A673 (cell line): Measurements from ENCODE around the gene GRN.

Source experiments
- EZH2 ChIP-seq: fragments of 200-600 bp; sonication (generic); IDR thresholded peaks from 2 replicates; pipeline ENCODE4 v1.6.1; 2017; ENCODE audit warnings: borderline replicate concordance, low read depth, mild to moderate bottlenecking, mixed read lengths, antibody characterized with exemption, low read length; ENCODE audit not compliant: poor library complexity, severe bottlenecking
- TF ChIP-seq, protein P1 (sequence below): fragments of 300-800, 200-600 bp; sonication (generic); conservative IDR thresholded peaks from 2 replicates; pipeline ENCODE4 v1.5.1; 2017; ENCODE audit warnings: low read depth, mild to moderate bottlenecking, antibody characterized with exemption, low read length, moderate library complexity, mixed read lengths

DNA sequence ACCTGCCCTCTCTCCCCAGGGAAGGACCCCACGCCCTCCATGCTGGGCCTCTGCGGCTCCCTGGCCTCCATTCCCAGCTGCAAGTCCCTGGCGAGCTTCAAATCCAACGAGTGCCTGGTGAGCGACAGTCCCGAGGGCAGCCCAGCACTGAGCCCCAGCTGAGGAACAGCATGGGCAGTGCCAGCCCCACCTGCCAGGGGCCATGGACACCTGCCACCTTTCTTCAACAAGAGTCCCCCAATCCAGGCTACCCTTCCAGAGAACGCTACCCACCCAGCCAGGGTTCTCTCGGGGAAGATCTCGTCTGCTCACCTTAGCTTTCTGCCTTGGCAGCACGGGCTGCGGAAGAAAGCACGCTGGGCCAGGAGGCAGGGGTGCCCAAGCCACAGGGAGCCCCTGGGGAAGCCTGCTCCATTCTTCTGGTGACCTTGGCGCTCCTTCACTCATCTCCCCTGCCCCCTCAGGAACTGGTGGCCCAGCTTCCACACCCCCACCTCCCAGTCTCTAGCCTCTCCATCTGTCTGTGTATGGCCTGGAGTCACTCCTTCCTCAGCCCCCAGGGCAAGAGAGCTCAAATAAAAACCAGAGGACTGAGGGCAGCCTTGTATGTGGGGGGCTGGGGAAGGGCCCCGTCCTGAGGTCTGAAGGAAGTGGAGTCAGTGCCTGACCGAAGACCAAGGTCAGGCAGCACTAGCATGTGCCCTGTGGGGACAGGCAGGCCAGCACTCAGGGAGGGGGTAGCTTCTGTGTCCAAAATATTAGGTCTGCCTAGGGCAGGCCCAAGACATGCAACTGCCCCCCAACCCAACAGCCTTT lies 26.8 kb upstream of the GRN start:
- TF ChIP-seq, protein P1, sequence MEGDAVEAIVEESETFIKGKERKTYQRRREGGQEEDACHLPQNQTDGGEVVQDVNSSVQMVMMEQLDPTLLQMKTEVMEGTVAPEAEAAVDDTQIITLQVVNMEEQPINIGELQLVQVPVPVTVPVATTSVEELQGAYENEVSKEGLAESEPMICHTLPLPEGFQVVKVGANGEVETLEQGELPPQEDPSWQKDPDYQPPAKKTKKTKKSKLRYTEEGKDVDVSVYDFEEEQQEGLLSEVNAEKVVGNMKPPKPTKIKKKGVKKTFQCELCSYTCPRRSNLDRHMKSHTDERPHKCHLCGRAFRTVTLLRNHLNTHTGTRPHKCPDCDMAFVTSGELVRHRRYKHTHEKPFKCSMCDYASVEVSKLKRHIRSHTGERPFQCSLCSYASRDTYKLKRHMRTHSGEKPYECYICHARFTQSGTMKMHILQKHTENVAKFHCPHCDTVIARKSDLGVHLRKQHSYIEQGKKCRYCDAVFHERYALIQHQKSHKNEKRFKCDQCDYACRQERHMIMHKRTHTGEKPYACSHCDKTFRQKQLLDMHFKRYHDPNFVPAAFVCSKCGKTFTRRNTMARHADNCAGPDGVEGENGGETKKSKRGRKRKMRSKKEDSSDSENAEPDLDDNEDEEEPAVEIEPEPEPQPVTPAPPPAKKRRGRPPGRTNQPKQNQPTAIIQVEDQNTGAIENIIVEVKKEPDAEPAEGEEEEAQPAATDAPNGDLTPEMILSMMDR = no peak
- TF ChIP-seq EZH2 = no peak
